Hippocampal formation (tissue), 2 donors: ENCODE results near the gene SPTBN5.

ENCODE experiments used
- DNase-seq, 2 donors: peaks; one replicate each; lab custom pipeline; 2025; lab: John Stamatoyannopoulos, UW

The SPTBN5 gene

GRCh38 chr15:41926185-41927056 is 32.6 kb upstream of the SPTBN5 start:
- DNase-seq: no peak

GRCh38 chr15:41925086-41925608 is 31.3 kb upstream of the SPTBN5 start:
- no peak for DNase-seq

GRCh38 chr15:41923401-41923997 is 29.6 kb upstream of the SPTBN5 start:
- DNase-seq: no peak

DNA sequence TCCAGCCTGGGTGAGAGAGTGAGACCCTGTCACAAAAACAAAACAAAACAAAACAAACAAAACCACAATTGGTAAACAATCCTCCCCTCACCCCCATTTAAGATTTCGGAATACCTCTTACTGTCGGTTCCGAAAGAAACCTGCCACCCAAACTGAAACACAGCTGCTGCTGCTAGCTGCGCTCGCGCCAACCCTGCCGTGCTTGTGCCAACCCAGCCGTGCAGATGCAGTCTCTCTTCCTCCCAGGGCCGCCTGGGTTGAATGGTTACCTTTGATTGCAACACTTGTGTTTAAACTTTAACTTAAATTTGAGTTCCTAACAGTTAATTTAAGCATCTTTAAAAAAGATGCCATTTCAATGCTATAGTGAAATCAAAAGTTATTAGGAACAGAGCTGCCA is 28.5 kb upstream of the SPTBN5 start:
- no peak for DNase-seq

DNA sequence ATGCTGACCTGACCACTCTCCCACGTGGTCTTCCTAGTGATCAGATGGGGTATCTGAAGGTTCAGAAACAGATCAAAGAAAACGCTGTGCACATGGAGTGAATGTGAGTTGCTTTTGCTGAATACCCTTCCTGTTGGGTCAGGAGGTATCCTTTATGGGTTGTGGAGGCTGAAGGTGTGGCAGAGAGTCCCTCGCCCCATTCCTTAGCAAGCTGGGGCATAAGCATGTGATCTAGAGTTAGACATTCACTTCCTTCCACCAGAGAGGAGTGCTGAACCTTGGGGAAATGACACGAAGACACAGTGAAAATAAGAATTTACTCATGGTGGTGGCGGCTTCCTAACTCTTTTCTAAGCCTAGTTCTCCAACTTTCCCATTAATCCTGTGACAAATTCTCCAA is 27.8 kb upstream of the SPTBN5 start:
- DNase-seq: no peak

- DNase-seq: no peak
Measured at GRCh38 chr15:41921167-41921566, 27.3 kb upstream of the SPTBN5 start.

DNA sequence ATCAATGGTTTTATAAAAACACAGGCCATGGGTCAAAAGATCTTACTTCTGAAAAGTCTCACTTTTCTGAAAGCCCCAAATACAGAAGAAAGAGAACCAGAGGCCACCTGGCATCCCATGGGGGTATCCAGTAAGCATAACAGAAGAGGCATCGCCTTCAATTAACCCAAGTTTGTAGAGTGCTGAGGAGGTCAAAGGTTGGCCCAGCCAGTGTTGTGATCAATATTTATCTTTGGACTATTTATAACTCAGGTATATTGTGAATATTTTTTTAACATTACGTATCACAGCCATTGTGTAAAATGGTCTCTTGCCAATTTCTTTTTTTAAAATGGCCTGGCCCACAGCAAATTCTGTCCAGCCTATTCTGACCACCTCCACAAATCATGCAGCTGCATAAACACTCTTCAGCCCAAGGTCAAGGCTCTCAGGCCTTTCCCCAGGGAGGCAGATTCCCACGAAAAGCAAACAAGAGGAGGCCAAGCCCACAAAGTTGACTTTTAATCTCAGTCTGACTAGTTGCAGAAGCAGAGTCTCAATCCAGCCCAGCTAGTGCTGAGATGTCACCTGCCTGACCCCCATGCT is 26.2 kb upstream of the SPTBN5 start:
- no peak for DNase-seq

DNA sequence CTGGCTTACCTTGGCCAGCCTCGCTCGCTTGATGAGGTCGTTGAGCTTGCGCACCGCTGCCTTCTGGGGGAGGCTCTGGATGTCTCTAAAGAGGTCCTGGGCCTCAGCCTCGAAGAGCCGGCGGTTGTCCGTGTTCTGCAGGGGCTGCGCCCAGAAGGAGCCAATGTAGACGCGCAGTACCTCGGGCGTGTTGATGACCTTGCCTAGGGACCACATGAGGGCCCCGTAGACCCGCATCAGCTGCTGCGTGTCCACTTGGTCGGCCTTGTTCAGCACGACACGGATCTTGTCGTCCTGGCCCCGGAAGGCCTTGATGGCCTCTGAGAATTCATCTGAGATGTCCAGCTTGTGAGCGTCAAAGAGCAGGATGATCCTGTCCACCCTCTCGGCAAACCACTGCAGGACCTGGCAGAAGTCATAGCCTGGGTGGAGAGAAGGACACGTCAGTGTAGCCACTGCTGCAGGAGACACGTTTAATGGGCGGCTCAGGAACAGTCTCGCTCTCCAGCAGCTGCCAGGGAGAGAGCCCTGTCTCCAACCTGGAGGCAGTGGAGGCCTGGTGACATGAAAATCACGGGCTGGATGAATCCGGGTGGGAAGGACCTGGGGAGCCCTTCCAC is 25.5 kb upstream of the SPTBN5 start:
- DNase-seq: no peak

DNA sequence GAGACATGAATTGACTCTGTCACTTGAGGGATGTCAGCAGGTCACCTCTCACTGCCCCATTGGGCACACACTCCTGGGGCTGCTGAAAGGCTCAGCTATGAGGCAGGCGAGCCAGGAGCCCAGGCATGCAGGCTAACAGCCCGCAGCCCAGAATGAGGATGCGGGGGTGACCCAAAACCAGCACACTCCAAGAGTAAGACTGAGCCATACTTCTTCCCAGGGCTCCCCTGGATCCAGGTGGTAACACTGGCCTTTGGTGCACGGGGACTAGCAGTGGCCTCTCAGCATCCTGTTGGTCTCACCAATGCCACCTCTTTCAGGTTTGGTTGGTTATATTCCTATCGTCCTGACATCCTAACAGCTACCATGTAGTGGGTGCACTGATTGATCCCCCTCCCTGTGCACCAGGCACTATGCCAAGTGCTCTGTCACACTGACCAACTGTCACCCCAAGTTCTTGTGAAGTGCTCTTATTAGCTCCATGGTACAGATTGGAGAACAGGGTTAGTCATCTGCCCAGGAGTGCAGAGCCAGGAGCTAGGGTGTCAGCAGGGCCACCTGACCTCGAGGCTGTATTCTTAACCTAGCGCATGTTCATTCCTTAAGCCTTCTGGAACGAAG is 24.8 kb upstream of the SPTBN5 start:
- DNase-seq: no peak

- no peak for DNase-seq
Measured at GRCh38 chr15:41917767-41918430, 24.0 kb upstream of the SPTBN5 start.

DNA sequence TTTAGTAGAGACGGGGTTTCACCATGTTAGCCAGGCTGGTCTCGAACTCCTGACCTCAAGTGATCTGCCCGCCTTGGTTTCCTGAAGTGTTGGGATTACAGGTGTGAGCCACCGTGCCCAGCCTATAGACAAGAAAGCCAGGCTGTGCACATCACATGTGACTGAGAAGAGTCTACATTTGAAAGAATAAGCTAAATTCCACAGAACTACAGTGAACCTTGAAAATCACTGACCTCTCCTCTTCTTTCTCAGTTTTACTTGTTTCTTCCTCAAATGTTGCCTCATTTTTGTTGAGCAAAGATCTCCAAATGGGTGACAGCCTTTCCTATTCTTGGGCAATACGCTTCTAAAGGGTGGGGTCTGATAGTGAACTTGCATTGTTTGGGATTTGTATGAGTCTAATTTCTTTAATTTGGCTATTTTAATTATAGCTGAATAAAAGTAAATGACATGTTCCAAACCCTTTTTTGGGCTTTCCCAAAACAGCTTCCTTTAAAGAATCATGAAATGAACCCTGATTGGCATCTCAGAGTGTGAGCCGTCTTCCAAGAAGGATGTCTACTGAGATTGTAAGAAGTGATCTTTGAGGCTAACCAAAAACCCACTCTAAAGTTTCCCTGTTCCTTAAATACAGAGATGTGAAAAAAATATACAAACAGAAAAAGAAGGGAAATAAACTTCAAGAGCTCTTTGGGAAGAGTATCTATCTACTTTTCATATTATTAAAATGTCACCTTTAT is 21.6 kb upstream of the SPTBN5 start:
- no peak for DNase-seq

GRCh38 chr15:41914411-41914810 is 20.6 kb upstream of the SPTBN5 start:
- DNase-seq: no peak

DNA sequence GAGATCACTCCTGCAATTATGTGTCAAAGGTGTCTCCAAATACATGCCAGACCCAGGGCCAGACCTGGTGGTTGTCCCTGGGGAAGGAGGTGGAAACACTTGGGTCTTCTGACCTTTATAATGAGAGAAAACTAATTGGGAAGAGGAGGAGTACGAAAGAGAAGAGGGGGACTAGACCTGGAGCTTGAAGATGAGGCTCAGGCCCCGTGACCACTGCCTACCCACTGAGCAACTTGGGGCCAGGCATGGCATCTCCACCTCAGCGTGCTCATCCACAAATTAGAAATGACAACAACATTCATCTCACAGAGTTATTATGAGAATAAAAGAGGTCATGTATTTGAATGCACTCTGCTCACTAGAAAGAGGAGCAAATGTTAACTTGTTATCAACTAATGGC is 19.4 kb upstream of the SPTBN5 start:
- no peak for DNase-seq

- no peak for DNase-seq
Measured at GRCh38 chr15:41911691-41912345, 18.0 kb upstream of the SPTBN5 start.

DNA sequence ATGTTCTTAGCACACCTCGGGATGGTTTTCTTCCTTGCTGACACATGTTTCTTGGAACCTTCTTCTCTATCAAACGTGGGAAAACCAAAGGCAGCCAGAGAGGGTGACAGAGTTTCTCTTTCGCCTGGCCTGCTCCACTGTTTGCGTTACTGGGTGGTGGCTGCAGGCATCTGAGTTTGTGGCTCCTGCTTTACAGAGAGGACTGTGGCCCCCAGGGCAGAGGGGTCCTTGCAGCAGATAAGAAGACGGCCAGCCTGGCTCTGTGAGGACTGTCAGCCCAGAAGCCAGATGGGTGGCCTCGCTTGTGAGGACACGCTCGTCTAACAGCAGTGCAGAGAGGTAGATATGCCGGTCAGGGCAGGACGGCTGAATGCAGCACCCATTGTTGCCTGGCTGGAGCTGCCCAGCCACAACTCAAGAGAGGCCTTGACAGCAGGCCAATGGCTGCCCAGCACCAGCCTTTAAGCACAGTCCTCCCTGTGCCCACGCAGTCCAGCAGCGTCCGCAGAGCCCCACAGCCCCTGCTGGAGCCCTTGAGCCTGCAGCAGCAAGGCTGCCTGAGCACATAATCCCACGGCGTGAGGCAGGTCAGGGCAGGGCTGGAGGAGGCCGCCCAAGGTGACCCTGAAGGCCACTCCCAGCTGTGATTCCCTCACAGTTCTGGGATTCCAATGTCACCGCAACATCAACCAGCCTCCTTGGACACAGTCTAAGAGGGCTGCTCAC is 15.0 kb upstream of the SPTBN5 start:
- no peak for DNase-seq

DNA sequence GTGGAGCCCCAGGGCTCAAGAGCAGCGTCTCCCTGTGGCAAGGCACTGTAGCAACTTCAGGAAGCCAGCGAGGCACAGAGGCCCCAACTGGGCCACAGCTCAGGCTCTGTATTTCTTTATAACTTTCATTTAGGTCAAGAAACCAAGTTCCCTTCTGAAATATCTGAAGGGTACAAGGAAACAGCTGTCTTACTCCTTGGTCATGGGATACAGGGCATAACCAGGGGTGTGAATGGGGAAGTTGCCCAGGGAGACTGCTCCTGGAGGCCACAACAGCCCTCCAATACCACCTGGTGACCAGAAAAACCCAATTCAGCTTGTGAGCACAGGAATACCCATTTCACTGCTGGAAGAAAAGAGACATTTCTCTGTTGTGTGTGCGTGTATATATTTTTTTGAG is 13.3 kb upstream of the SPTBN5 start:
- DNase-seq: no peak

DNA sequence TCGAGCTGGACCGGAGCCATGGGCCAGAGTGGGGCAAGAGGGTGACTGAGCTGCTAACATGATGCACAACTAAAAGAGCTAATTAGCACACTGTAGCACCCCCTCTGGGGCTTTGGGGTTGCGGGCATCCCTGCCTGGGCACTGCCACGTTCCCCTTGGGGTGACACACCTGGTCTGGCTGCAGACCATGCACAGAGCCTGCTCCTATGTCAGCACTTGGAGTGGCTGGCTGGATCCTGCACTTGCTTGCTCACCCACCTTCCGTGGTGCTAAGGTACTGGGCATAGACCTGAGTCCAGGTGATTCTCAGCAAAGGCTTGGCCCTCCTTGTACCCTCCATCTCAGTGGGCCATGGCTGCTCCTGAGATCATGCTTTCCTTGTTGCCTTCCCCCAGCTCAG is 12.8 kb upstream of the SPTBN5 start:
- DNase-seq: no peak

- no peak for DNase-seq
Measured at GRCh38 chr15:41905036-41905793, 11.4 kb upstream of the SPTBN5 start.

DNA sequence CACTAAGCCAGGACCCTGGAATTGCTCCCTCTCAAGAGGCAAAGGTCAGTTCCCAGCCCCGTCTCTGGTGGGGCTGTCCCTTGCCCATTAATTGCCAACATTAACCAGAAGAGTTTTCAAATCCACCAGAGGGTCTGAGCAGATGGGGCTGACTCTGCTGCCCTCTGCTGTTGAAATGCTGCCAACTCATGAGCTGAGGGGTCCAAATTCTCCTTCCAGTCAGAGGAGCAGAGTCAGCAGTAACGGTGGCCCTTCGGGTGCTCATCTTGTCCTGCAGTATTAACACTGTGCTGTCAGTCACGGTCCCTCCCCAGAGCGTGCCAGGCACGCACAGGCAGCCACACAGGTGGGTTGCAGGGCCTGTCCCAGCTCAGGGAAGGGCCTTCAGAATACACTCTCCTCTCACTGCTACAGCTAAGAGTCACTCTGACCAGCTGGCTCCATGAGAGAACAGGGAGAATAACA is 10.7 kb upstream of the SPTBN5 start:
- peak; percentile 45 to 53 for DNase-seq
